Right hindlimb (tissue), 1 donor: ENCODE measurements around the gene FGR.

Experiments used
- DNase-seq: peaks from one replicate; pipeline ENCODE4 v3.0.0-alpha.2; 2018

The FGR gene

DNA sequence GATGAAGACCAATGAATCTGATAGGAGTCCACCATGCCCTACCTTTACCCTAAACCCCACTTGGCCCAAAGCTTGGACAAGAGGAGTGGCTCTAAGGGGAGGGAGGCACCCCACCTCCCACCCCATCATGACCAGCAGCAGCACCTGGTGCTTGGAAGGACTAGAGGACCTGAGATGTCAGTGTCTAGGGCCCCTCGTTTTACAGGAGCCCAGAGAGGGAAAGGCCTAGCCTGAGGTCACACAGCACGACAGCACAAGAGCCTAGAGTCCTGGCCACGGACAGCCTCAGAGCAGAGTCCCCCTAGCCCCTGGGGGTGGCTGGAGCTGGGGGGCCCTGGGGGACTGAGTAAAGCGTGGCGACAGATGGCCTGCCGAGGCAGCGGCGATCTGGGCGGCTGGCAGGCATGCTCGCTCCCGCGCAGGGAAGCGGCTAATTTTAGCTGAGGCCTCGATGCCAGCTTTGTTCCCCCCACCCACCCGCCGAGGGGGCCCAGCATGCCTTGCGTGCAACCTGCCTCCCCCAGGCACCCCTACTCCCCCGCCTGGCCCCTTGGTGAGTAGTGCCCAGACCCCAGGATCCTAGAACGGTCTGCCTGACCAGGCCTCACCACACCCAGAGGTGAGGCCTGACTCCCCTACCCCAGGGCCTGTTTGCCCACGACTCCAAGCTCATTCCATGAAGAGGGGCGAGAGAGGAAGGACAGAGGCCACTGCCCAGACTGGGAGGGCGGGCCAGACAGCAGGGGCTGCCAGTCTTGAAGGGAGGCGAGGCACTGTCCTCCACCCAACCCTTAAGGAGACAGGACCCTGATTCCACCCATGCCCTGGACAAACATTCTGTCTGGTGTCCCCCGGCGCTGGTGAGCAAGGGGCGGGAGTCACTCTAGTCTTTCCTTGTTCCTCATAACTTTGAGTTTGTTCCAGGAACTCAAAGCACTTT, 70.0 kb downstream of the FGR start:
- DNase-seq, result no peak

GRCh38 chr1:27563591-27564471, 71.2 kb downstream of the FGR start:
- DNase-seq, result no peak

GRCh38 chr1:27563341-27563590, 71.7 kb downstream of the FGR start:
- DNase-seq, result no peak

GRCh38 chr1:27562534-27563340, 72.2 kb downstream of the FGR start:
- no peak for DNase-seq
